IPS DF 4.7 (cell line): ENCODE results near the gene APH1B.
"Not testable (repeated sequence)": the region's sequence is repeated elsewhere in the genome, so short reads cannot be mapped to it uniquely, and the experiment has no call there.

Experiments
- DNase-seq: peaks from one replicate; pipeline ENCODE4 v3.0.0-alpha.2; 2013; ENCODE audit warnings: low spot score; ENCODE audit errors: extremely low read depth

Gene APH1B

DNA sequence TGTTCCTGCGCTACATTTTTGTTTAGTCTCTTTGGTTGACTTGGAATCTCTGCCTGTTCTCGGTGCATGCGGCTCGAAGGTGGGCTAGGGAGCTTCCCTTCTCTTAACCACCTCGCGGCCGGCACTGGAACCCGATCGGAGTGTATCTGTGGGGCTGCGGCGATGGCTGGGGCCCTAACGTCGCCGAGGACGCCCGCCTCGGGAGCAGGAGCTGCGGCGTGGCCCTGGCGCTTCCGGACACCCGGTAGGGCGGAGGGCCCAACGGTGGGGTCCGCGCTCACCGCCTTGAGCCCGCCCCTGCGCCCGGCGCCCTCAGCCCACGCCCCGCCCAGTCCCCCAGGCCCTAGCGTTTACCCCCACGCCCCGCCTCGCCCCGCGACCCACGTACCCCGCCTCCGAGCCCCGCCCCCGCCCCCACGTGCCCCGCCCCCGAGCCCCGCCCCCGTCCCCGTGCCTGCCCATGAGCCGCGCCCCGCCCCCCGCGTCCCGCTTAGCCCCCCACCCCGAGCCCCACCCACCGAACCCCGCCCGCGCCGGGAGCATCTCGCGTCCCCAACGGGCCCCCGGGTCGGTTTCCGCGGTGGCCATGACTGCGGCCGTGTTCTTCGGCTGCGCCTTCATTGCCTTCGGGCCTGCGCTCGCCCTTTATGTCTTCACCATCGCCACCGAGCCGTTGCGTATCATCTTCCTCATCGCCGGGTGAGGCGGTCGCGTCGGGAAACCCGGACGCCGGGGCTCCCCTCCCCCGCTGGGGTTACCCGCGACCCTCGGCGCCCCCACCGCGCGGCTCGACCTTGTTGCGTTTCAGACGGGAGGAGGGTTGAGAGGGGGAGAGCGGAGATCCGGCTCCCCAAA lies at the start of gene APH1B:
TSS of gene APH1B (plus strand) at position 568 of the 855 bp plus-strand sequence. CDS start at position 587, 19 bp downstream.
- no peak for DNase-seq

DNA sequence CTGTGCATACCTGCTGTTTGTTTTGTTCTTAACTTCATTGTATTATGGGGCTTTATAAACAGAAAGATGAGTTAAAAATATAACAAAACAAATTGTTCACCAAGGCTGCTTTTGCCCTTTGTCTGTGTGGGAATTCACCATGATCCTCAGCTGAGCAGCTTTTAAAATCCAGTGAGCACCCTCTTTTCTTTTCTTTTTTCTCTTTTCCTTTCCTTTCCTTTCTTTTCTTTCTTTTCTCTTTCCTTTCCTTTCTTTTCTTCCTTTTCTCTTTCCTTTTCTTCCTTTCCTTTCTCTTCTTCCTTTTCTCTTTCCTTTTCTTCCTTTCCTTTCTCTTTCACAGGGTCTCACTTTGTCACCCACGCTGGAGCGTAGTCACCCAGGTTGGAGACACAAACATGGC lies 49.7 kb upstream of the APH1B start:
- no peak for DNase-seq

DNA sequence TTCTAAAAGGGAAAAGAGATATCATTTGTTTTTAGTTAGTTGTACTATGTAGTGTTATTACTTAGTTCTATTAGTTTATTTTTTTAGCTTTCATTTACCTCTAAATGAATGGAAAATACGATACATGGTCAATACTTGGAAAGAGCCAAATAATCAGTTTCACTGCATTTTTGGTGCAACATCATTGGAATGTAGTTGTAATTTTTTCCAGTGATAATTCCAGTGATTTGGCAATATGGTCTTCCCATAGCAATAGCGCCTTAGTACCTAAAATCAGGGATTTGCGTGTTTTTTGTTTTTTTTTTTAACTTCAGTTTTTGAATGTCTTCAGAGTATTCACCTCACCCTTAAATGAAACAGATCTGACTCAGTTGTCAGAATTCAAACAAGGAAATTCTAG lies 46.2 kb upstream of the APH1B start:
- no peak for DNase-seq

DNA sequence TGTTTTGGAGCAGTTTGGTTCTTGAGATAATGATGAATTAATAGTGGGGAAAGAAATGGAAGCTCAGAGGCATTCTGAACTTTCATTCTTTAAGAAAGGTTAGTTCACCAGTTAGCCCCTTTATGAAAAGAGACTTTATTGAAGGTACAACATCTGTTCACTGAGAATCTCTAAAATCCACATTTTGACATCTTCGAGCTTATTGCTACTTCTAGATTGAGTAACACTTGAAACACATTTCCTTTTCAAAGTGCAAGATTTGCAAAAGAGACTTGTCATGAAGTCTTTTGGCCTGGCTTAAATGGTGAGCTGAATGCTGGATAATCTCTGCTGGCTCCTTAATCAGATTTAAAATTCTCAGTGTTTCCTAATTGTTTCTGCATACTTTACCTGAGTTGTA lies 45.7 kb upstream of the APH1B start:
- DNase-seq = no peak

DNA sequence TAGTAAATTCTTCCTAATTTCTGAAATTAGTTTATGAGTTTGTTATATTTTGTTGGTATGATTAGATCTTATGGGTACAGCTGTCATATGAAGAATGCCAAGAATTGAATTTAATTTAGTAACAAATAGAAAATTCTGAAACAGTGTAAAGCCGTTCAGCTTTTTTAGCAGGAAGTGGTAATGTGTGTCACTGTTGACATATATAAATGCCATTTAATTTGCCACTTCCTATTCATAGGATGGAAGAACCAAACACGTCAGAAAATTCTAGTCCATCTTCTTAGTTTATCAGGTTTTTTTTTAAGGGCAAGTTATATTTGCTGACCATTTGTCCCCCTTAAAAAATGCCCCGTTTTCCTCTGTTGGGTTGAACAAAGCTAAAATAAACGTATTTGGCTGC lies 45.0 kb upstream of the APH1B start:
- DNase-seq = no peak

DNA sequence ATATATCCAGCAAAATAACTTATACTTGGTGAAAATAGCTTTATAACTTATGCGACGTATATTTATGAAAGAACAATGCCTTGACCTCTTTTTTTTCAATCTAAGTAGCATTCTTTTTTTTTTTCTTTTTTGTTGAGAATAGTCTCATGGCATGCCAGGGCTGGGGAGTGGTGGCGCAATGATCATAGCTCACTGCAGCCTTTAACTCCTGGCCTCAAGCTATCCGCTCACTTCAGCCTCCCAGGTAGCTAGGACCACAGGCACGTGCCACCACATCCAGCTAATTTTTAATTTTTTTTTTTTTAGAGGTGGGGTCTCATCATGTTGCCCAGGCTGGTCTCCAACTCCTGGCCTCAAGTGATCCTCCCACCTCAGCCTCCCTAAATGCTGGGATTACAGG lies 44.5 kb upstream of the APH1B start:
- DNase-seq = no peak

DNA sequence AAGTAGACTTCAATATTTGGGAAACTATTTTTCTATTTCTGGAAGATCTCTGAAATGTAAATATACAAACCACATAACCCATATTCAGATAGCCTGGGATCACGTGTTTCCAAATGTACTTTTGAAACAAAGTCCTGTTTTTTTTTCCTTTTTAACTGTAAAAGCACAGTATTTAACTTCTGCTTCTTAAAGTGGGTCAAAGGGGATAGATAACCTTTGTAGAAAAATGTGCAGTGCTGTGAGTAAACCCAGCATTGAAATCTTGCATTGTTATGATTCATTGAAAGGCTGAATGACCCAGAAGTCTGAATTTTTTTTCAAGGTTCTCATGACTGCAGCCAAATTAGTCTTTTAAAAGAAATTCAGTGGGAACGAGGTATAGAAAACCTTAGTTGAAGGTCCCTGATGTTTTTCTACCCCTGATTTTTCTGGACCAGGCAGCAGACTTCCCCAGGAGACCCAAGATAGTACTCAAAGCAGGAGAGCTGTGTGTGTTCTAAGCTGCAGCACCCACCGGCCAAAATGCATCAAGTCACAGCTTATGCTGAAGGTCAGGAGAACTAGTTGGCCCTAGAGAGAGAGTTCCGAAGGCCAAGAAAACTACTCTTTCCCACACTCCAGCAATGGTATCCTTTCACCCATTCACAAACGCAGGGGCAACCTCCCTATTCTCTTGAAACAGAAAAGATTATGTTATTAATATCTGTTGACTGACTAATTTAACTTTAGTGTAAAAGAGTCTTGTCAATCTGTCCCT lies 43.6 kb upstream of the APH1B start:
- DNase-seq = no peak

DNA sequence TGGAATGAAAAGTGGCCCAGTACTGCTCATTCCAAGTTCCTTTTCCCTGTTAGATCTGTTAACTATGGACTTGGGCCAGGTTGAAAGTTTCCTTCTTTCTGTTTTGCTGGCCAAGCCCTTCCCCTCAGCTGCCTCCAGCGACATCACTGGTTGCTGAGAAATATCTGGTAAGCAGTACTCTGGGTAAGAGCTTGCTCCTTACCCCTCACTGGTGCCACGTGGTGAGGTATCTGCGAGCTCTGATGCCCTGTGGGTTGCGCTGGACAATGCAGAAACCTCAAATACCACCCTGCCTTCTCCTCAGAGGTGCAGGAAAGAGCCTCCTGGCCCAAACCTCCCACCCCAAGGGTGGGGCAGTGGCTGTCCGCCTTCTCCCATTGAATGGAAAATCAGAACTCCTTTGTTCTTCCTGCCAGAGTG lies 42.9 kb upstream of the APH1B start:
- no peak for DNase-seq

DNA sequence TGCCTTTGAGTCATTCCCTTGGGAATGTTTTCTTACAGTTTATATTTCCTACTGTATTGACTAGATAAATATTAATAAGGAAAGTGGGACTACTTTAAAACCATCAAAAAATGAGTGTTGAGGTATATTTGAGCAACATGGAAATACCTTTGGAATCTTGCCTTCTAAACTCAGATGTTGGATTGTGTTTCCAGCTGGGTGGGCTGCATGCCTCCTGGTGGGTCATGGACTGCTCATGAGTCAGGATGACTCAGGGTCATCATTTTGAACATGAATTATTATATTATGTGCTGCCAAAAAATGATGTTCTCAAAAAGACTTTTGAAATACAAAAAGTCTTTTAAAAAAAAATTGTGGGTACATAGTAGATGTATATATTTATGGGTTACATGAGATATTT lies 41.1 kb upstream of the APH1B start:
- no peak for DNase-seq

DNA sequence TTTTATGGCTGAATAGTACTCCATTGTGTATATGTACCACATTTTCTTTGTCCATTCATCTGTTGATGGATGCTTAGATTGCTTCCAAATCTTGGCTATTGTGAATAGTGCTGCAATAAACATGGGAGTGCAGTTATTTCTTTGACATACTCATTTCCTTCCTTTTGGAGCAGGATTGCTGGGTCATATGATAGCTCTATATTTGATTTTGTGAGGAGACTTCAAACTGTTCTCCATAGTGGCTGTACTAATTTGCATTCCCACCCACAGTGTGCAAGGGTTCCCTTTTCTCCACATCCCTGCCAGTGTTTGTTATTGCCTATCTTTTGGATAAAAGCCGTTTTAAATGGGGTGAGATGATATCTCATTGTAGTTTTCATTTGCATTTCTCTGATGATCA lies 40.3 kb upstream of the APH1B start:
- not testable (repeated sequence) for DNase-seq

DNA sequence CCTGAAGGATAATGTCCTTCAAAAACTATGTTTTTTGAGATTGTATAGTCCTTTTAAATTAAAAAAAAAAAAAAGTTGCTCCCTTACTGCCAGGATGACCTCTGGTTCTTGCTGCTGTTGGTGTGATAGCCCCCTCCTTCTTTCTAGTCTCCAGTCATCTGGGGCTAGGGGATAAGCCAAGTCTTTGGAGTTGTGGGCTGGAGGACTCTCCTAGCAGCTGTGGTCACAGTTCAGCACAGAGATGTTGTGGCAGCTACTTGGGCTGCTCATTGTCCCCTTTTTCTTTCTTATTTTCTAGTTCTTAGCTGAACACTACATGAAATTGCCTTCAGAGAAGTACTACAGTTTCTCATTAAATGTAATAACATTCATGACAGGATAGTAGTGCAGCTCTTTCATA lies 39.2 kb upstream of the APH1B start:
- DNase-seq = no peak

DNA sequence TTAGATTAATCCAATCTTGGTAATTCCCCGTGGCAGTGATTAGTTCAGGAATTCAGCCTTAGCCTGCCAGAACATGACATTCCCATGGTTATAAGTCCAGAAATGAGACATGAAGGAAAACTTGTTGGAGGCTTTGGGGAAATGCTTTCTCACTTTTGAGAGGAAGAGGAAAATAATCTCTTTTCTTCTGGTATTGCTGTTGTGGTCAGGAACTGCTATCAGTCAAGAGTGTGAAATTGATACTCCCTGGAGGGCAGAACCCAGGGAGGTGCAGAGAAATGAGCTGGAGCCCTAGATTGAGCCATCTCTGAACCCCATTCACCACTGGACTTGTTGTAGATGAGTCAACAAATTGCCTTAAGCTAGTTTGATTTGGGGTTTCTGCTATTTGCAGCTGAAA lies 38.6 kb upstream of the APH1B start:
- no peak for DNase-seq

DNA sequence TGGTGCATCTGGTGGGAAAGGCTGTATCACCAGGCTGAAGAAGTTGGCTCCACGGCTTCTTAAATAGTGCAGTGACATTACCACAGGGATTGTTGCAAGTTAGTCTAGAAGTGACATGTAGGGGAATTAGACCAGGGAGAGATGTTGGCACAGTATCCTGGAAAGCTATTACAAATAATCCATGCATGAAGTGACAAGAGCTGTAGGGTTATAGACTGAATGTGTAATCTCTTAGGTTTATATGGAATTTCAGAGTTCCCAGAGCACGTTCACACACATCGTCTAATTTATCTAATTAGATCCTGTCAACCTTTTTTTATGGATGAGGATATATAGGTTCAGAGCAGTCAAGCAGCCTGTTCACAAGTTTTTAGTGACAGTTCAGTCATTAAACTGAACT lies 37.3 kb upstream of the APH1B start:
- no peak for DNase-seq

DNA sequence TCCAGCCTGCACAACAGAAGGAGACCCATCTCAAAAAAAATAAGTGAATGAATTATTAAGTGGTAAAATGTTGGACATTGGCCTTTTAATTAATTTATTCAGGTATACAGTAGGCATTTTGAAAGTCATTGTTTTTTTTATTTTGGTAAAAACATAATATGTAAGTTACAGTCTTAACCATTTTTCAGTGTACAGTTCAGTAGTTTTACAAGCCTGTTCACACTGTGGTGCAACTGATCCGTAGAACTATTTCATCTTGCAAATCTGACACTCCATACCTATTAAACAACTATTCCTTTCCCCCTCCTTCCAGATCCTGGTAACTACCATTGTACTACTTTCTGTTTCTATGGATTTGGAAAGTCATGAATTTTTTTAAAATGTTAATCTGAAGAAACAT lies 36.1 kb upstream of the APH1B start:
- DNase-seq = no peak

DNA sequence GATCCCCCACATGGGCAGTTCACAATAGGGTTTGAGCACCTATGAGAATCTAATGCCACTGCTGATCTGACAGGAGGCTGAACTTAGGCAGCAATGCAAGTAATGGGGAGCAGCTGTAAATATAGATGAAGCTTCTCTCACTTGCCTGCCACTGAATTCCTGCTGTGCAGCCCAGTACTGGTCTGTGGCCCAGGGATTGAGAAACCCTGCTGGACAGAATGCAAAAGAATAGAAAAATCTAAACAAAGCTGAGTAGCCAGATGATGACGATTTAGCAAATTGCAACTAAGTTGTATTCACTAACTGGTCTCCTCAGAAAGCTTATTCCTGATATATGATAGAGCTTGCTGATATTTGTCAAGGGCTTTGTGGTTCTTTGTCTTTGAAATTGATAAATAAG lies 34.3 kb upstream of the APH1B start:
- DNase-seq = no peak

DNA sequence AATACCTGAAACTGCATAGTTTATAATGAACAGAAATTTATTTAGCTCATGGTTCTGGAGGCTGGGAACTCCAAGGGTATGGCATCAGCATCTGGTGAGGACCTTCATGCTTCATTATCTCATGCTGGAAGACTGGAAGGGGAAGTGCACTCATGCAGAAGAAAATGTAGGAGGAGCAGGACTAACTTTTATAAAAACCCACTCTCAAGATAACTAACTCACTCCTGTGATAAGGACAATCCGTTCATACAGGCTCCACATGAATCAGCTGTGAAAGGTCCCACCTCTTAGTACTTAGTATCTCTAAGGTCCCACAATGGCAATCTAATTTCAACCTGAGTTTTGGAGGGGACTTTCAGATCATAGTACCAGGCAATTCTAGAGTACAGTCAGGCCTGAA lies 33.6 kb upstream of the APH1B start:
- no peak for DNase-seq

DNA sequence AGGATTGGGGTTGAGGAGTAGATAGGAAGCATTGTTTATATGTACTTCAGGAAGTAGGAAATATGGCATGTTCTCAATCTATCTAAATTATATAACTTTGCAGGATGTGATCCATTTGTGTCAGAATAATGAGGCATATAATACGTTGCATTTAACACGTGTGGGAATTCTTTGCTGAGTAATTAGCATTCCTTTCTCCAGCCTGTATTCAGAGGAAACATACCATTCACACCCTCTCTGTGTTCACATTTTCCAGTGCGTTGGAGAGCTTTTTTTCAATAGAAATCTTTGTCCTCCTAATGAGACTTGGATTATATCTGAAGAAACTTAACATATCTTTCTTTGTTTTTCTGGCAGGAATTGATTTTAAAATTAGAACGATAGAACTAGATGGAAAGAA lies 33.0 kb upstream of the APH1B start:
- no peak for DNase-seq

DNA sequence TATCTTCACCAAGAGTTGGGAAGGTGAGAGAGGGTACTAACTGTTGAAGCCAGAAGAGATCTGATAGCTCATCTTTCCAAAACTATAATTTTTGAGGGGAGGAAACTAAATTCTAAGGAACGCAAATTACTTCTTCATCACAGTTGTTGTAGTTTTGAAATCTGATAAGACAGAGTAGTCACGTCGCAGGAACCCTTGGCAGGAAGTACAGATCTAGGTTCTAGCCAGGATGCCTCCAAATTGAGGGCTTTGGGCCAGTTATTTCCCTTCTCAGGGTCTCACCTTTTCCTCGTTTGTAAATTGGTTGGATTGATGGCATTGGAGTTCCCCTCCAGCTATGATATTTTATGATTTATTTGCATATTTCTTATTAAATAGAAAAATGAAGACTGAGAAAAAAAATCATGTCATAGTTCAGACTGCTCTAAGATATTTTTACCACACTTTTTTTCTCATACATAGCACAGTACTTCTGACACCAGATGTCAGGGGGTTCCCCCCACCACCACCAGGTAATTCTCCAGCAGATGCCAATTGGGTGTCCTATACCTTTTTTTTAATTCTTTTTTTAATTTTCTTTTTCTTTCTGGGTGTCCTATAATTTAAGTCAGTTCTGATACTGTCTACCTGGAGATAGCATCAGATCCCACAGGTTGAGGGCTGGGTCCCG lies 32.3 kb upstream of the APH1B start:
- DNase-seq = no peak

DNA sequence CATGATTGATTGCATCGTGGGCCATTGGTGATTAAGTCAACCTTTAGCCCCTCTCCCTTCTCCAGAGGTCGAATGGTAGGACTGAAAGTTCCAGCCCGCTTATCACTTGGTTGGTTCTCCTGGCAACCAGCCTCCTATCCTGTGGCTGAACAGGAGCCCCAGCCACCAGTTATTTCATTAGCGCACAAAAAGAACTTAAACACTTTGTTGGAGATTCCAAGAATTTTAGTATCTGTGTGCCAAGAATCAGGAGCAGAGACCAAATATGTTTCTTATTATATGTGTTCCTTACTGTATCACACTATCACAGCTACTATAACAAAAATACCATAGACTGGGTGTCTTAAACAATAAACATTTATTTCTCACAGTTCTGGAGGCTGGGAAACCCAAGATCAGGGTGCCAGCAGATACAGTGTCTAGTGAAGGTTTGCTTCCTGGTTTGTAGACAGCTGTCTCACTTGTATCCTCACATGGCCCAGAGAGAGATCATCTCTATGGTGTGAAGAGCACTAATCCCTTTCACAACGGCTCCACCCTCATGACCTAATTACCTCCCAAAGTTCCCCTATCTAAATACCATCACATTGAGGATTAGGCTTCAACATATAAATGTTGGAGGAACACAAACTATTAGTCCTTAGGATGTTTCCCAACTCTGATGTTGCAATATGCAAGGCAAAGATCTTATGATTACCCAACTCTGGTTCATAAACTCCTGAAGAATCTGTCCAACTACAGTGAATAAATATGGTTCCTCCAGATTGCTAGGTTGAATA lies 30.5 kb upstream of the APH1B start:
- no peak for DNase-seq

DNA sequence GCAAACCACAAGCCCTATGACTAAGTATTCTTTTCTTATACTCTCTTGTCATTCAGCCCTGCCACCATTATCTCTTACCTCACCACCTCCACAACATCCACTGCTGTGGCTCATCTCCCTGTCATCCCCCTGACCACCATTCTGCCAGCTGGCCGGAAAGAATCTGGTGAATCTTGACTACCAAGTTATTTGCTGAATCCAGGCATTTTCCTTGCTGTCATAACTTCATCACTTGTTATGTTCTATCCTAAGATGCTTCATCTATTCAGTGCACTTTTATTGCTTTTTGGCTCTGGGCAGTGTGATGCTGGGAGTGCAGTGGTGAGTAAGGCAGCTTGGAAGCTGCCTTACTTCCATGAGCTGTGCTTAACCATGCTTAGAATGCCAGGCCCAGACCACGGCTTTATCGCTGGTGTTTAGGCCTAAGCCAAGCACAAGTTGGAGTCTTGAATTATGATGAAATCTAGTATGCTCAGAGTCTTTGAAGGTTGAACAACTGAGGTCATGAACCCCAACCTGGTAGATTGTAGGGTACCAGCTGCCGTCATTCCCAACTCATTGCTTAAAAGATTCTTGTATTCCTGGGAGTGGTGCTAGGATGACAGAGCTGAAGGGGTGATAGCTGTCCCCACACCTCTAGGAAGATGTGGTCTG lies 27.0 kb upstream of the APH1B start:
- no peak for DNase-seq

DNA sequence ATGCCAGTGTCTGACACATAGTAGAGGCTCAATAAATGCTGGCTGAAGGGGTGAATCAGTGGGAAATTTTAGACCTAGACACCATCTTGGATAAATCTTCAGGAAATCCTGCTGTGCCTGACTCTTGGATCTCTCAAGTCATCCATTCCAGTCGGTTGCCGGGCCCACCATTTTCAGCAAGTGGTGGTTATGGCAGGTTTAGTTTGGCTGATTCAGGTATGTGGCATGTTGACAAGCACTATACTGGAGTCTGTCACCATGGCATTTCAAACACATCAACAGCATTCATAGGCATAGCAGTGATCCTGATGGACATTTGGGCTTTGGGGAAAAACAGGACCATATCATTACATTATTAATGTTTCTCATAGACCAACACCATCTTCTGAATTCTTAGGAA lies 25.7 kb upstream of the APH1B start:
- DNase-seq = no peak
